ENCODE measurements around the gene DAAM2. TPM values are rescaled to one million over a fixed set of nuclear protein-coding genes. Genes with fewer than 3 reads are reported as not detected.

Gene DAAM2
- total and polyA plus RNA-seq, 2 donors (not counting 3 experiments of a cell fraction or from before 2014, with no cell fraction given): 0.42 to 0.44 TPM

GRCh38 chr6:39821742-39822532 lies 29.8 kb downstream of the DAAM2 start:
- no peaks in the 10 kb centered on the region for H3K79me2 ChIP-seq (ENCODE audit: control insufficient read depth, insufficient read depth, low read length)
- POLR2A ChIA-PET: no interaction called here

More at GRCh38 chr6:39821742-39822532, 29.8 kb downstream of the DAAM2 start:
- Histone ChIP-seq H3K9me3 (replicated peaks; ENCODE audit: control insufficient read depth, insufficient read depth, low read length) (no peaks in the 10 kb centered on the region), H3K27me3 (ENCODE audit: control insufficient read depth in 2 of 2, insufficient read depth in 2 of 2, low read length in 2 of 2) (no peaks in the 10 kb centered on the region), H3K9ac (replicated peaks; ENCODE audit: extremely low read depth, insufficient read depth, low read length) (no peak overlapping the region), H3K4me3 (replicated peaks in 1 of 3; ENCODE audit: insufficient read depth in 1 of 3, low read depth in 1 of 3, low read length in 3 of 3) (no peak overlapping the region), H3K27ac (ENCODE audit: insufficient read depth, low read depth, low read length) (no peak overlapping the region), H3K4me1 (ENCODE audit: control insufficient read depth, extremely low read depth, insufficient read depth, low read length) (no peaks in the 10 kb centered on the region), H3K9me1 (replicated peaks; ENCODE audit: control insufficient read depth, extremely low read depth, insufficient read depth, low read length) (no peaks in the 10 kb centered on the region), H2AFZ (ENCODE audit: low read depth, low read length) (no peak overlapping the region), H3K36me3 (ENCODE audit: control insufficient read depth in 2 of 2, extremely low read depth in 1 of 2, insufficient read depth in 2 of 2, low read length in 2 of 2) (no peaks in the 10 kb centered on the region), H3K4me2 (ENCODE audit: insufficient read depth, low read length) (no peak overlapping the region), H4K20me1 (replicated peaks; ENCODE audit: control insufficient read depth, extremely low read depth, insufficient read depth, low read length) (no peaks in the 10 kb centered on the region)
- intact Hi-C loops (cut with micrococcal nuclease): no loop called here
- CTCF ChIA-PET: no interaction called here
- no peak for DNase-seq (ENCODE audit: low read depth, low spot score)
- no TSS peak for BruUV-seq (replicated peaks)
- dilution Hi-C loops (cut with MboI; ENCODE audit: extremely low pct_ligation_motif_present, low sequenced_read_pairs): no loop called here
- TF ChIP-seq FOS (IDR thresholded peaks at IDR 0.05; ENCODE audit: borderline replicate concordance, insufficient read depth, low read length) (no peak), POLR2A (IDR thresholded peaks at IDR 0.05; ENCODE audit: low read depth, low read length) (no peak), CTCF (IDR thresholded peaks at IDR 0.05; ENCODE audit: extremely low read depth in 1 of 2, insufficient read depth in 1 of 2, low read depth in 1 of 2, low read length in 2 of 2) (no peak), MYC (IDR thresholded peaks at IDR 0.05; ENCODE audit: low read depth, low read length) (no peak), MAX (IDR thresholded peaks at IDR 0.05; ENCODE audit: insufficient read depth, insufficient read length) (no peak), EZH2 (IDR thresholded peaks at IDR 0.05; ENCODE audit: borderline replicate concordance, low read depth, low read length, severe bottlenecking) (no peak), POLR2AphosphoS5 (IDR thresholded peaks at IDR 0.05; ENCODE audit: insufficient read depth, low read depth, low read length) (no peak), JUN (IDR thresholded peaks at IDR 0.05; ENCODE audit: borderline replicate concordance, insufficient read depth, insufficient read length, low read depth) (no peak), GATA2 (IDR thresholded peaks at IDR 0.05; ENCODE audit: insufficient read depth, insufficient read length, low read depth, low read length) (no peak)
- no peak for FAIRE-seq
